Gastroesophageal sphincter (tissue), 3 donors: ENCODE results near the gene FANK1.

ENCODE experiments used
- EP300 ChIP-seq: sonication (generic); formaldehyde crosslinking; IDR thresholded peaks from one replicate; pipeline ENCODE4 v1.6.1; 2017; ENCODE audit warnings: antibody characterized with exemption, mild to moderate bottlenecking
- TF ChIP-seq, protein P1 (sequence below), 4 experiments: fragments of 200-600 bp in 2 of 4; fragments of 450-650 bp in 2 of 4; sonication (generic) in 1 of 4; IDR thresholded peaks; one replicate each; pipeline ENCODE4 v1.5.1; 2017 to 2019; ENCODE audit warnings: antibody characterized with exemption in 4 of 4, mild to moderate bottlenecking in 2 of 4, moderate library complexity in 2 of 4

DNA sequence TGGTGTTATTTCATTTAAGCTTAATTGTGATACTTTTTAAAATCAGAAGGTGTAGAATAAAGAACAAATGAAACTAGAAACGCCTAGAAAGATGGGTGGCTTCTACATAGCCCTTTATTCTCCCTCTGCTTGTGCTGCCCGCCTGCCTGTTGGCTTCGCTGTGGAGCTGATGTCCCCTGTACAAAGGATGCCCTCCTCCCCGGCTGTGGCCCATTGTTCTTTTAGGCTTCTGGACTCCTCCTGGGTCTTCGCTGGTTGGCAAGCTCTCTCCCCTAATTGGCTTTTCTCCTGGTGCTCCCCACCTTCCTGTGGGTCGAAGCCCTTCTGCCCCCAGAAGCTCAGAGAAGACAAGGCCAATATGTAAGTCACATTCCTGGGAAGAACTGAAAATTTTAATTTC, 98.2 kb downstream of the FANK1 start:
- TF ChIP-seq, protein P1, sequence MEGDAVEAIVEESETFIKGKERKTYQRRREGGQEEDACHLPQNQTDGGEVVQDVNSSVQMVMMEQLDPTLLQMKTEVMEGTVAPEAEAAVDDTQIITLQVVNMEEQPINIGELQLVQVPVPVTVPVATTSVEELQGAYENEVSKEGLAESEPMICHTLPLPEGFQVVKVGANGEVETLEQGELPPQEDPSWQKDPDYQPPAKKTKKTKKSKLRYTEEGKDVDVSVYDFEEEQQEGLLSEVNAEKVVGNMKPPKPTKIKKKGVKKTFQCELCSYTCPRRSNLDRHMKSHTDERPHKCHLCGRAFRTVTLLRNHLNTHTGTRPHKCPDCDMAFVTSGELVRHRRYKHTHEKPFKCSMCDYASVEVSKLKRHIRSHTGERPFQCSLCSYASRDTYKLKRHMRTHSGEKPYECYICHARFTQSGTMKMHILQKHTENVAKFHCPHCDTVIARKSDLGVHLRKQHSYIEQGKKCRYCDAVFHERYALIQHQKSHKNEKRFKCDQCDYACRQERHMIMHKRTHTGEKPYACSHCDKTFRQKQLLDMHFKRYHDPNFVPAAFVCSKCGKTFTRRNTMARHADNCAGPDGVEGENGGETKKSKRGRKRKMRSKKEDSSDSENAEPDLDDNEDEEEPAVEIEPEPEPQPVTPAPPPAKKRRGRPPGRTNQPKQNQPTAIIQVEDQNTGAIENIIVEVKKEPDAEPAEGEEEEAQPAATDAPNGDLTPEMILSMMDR (IDR thresholded peaks at IDR 0.05) = no peak
- TF ChIP-seq EP300 = no peak
